GM12892 (cell line): Measurements from ENCODE around the gene ZNF223.

Source experiments
- POLR2A ChIP-seq: IDR thresholded peaks from 2 replicates; pipeline ENCODE4 v1.6.1; 2011; ENCODE audit warnings: low read depth, low read length, control low read depth
- POLR2AphosphoS5 ChIP-seq: IDR thresholded peaks from 2 replicates; pipeline ENCODE4 v1.6.1; 2011; ENCODE audit warnings: low read depth, low read length, control low read depth
- TAF1 ChIP-seq: IDR thresholded peaks from 2 replicates; pipeline ENCODE4 v1.6.1; 2011; ENCODE audit warnings: low read depth, mild to moderate bottlenecking, control low read depth, low read length, borderline replicate concordance

DNA sequence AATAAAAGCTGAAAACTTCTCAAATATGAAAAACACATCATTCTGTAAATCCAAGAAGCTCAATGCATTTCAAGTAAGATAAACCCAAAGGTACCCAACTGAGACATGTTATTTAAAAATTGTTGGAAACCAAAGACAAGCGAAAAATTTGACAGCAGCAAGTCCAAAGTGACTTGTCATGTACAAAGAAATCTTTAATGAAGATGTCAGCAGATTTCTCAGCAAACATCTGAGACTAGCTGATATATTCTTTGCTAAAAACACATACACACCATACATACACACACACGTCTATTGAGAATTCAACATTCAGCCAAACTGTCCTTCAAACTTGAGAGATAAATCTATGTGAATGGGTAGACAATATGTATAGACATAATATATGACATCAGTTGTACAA lies 32.3 kb upstream of the ZNF223 start:
- TF ChIP-seq TAF1 (no peak), POLR2A (no peak), POLR2AphosphoS5 (no peak)
